PC-9 (cell line): ENCODE measurements around the gene URM1. TPM values are rescaled to one million over a fixed set of nuclear protein-coding genes. Genes with fewer than 3 reads are reported as not detected.
A peak's percentile ranks its signal among the peaks of the same experiment; 100 is the strongest.

ENCODE experiments used
- Bru-seq: library from RNA; stranded (reverse); fragments of 400-500 nt; gene quantifications from one replicate; lab custom pipeline; 2021; lab: Mats Ljungman, UMichigan
- BruChase-seq, 2 experiments: library from RNA; stranded (reverse); fragments of 400-500 nt; gene quantifications; one replicate each; lab custom pipeline; 2021; lab: Mats Ljungman, UMichigan
- BruUV-seq: library from RNA; stranded (reverse); fragments of 400-500 nt; replicated peaks from 2 replicates; lab custom pipeline; 2021; lab: Mats Ljungman, UMichigan
- CTCF ChIA-PET: fragments of 300-600 bp; sonication (Branson Sonifier 250); formaldehyde crosslinking; loops from one replicate; lab custom pipeline; 2022; ENCODE audit warnings: antibody characterized with exemption; lab: Charles Lee
- POLR2A ChIA-PET: fragments of 300-600 bp; sonication (Branson Sonifier 250); formaldehyde crosslinking; loops from one replicate; lab custom pipeline; 2022; ENCODE audit warnings: antibody characterized with exemption; ENCODE audit not compliant: unreplicated experiment; lab: Charles Lee
- DNase-seq, 2 experiments: peaks; one replicate each; pipeline versions ENCODE4 v3.0.0 to v3.0.0-alpha.2; 2015 to 2022; ENCODE audit warnings: mixed read lengths in 1 of 2
- H2AFZ ChIP-seq: fragments of 200-600 bp; sonication (generic); 2 replicates; pipeline ENCODE4 v1.8.1; 2017; ENCODE audit warnings: antibody characterized with exemption
- H3F3A ChIP-seq: fragments of 200-600 bp; sonication (generic); 2 replicates; pipeline ENCODE4 v1.8.1; 2017; ENCODE audit warnings: antibody characterized with exemption, mild to moderate bottlenecking, low read depth; ENCODE audit not compliant: insufficient read depth
- H3K27ac ChIP-seq: fragments of 200-600 bp; sonication (generic); 2 replicates; pipeline ENCODE4 v1.6.1; 2016; ENCODE audit warnings: mixed run types
- H3K27me3 ChIP-seq: fragments of 200-600 bp; sonication (generic); 2 replicates; pipeline ENCODE4 v1.6.1; 2016; ENCODE audit warnings: low read depth, mixed run types; ENCODE audit not compliant: insufficient read depth
- H3K36me3 ChIP-seq: fragments of 200-600 bp; sonication (generic); 2 replicates; pipeline ENCODE4 v1.6.1; 2016; ENCODE audit warnings: low read depth, mixed run types
- H3K4me1 ChIP-seq: fragments of 200-600 bp; sonication (generic); replicated peaks from 2 replicates; pipeline ENCODE4 v1.6.1; 2016; ENCODE audit warnings: mixed run types; ENCODE audit not compliant: insufficient read depth
- H3K4me2 ChIP-seq: fragments of 200-600 bp; sonication (generic); 2 replicates; pipeline ENCODE4 v1.6.1; 2017; ENCODE audit warnings: mixed run types
- H3K4me3 ChIP-seq: fragments of 200-600 bp; sonication (generic); 2 replicates; pipeline ENCODE4 v1.6.1; 2016; ENCODE audit warnings: mixed run types
- H3K79me2 ChIP-seq: fragments of 200-600 bp; sonication (generic); 2 replicates; pipeline ENCODE4 v1.6.1; 2017; ENCODE audit warnings: low read depth, mixed run types
- H3K9me2 ChIP-seq: fragments of 200-600 bp; sonication (generic); 2 replicates; pipeline ENCODE4 v1.8.1; 2017; ENCODE audit warnings: mild to moderate bottlenecking; ENCODE audit not compliant: insufficient read depth
- H3K9me3 ChIP-seq: fragments of 200-600 bp; sonication (generic); 2 replicates; pipeline ENCODE4 v1.8.1; 2016; ENCODE audit warnings: low read depth; ENCODE audit not compliant: insufficient read depth
- H4K20me1 ChIP-seq: fragments of 200-600 bp; sonication (generic); 2 replicates; pipeline ENCODE4 v1.8.1; 2017; ENCODE audit not compliant: insufficient read depth
- CTCF ChIP-seq: fragments of 200-600 bp; sonication (generic); conservative IDR thresholded peaks from 2 replicates; pipeline ENCODE4 v1.6.1; 2017; ENCODE audit warnings: mixed run types, antibody characterized with exemption, mild to moderate bottlenecking, moderate library complexity
- EZH2 ChIP-seq: fragments of 200-600 bp; sonication (generic); IDR thresholded peaks from 2 replicates; pipeline ENCODE4 v1.8.0; 2017; ENCODE audit warnings: antibody characterized with exemption, low read depth
- intact Hi-C: fragments of 100-400 bp; cut with micrococcal nuclease; formaldehyde crosslinking; loops from one replicate; pipeline ENCODE4 v1.10.0; 2022; ENCODE audit not compliant: unreplicated experiment
- long read RNA-seq: library from polyadenylated mRNA; stranded (forward); transcript quantifications from one replicate; pipeline ENCODE4 v2.0.0, GENCODE V29; 2022
- total RNA-seq: library from RNA; stranded (reverse); gene quantifications from 2 replicates; pipeline ENCODE4 v1.2.3, GENCODE V29; 2021

URM1 gene
- total RNA-seq (98.1 and 101 TPM in 2 replicates), Bru-seq, nascent RNA (percentile 74 among the genes with signal in this experiment), BruChase-seq, experiment 1, labeled RNA remaining after a 2-hour chase (percentile 79 among the genes with signal in this experiment), BruChase-seq, experiment 2, labeled RNA remaining after a 6-hour chase (percentile 80 among the genes with signal in this experiment)
- long read RNA-seq, transcript URM1-203 (5 exons, 2,650 nt): major isoform, 141 of 183 reads
- long read RNA-seq, transcript URM1-205 (5 exons, 723 nt): minor isoform, 8 of 183 reads
- long read RNA-seq, partial matches to known transcripts: 20 of 183 reads
- long read RNA-seq, other reads (novel, unspliced or antisense): 12 of 183 reads

DNA sequence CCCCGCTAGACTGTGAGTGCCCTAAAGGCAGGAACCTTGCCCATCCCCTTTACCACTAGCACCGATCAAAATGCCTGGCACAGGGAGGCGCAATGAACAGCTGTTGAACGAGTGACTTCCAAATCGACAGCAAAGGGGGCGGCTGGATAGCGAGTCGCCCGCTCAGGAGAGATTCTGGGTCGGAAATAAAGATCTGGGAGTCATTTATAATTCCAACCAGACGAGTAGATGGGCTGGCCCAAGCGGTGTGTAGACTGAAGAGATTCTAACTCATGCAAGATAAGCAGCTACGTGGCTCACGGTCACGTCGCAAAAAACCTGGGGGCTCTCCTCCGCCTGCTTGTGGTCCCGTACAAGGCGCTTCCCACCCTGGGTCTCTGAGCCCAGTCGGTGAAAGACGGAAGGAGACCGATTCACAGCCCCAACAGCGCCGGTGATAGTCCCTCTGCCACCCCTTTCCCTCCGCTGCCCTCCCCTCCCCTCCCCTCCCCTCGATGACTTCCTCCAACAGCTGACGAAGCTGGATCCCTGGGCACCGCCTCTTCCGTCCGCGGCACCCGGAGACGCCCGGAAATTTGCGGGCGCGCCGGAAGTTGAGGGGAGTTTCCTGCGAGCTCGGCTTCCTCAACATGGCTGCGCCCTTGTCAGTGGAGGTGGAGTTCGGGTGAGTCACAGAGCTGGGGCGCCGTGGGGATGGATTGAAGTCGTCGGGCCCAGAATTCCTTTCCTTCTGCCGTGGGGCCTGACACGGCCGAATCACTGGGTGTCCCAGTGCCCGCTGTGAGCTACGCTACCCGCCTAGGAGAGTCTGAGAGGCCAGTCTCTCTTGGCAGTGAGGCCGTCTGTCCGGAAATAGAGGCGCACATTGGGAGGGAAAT, at the start of gene URM1:
URM1 (plus strand) TSS at position 623 of the 878 bp plus-strand sequence; CDS start at position 630, 7 bp downstream.
- ChIA-PET POLR2A (interaction anchor here (0.5 to 1.3 kb wide), 8 partner anchors 50 to 798 kb away, joined by 3 to 7 read pairs (median 3); partner anchors contain the start of genes CERCAM, GOLGA2, PHYHD1 and SWI5), CTCF (interaction anchor here (0.5 to 1.3 kb wide), 7 partner anchors 9 to 418 kb away, joined by 3 to 6 read pairs (median 3); no protein-coding TSS in a partner anchor)
- Histone ChIP-seq H3K4me2 (peak within 1 kb of the TSS; percentile 96), H4K20me1 (no peaks in the 10 kb centered on the region), H2AFZ (peak within 1 kb of the TSS; percentile 96), H3K4me1 (peaks cover 18% of the 10 kb centered on the region; the same call in 1 of the 2 replicates), H3K9me3 (no peaks in the 10 kb centered on the region), H3F3A (peaks cover 21% of the 10 kb centered on the region), H3K79me2 (peaks cover 41% of the 10 kb centered on the region), H3K36me3 (no peaks in the 10 kb centered on the region; the same call in 1 of the 2 replicates), H3K27ac (peak within 1 kb of the TSS; percentile 54), H3K27me3 (no peaks in the 10 kb centered on the region), H3K9me2 (no peaks in the 10 kb centered on the region), H3K4me3 (peak within 1 kb of the TSS; percentile 66)
- TF ChIP-seq CTCF: no peak
- TF ChIP-seq EZH2: no peak
- peak; percentile 97 for DNase-seq
- TSS peak; percentile 96 for BruUV-seq
- intact Hi-C loops: loop anchor here (2.0 to 5.0 kb wide), 2 partner anchors 50 to 741 kb away; partner anchors contain the start of genes CERCAM, CRAT and PTPA

GRCh38 chr9:128321879-128322403, 49.2 kb upstream of the URM1 start:
- ChIA-PET POLR2A (no interaction called here), CTCF (no interaction called here)
- Histone ChIP-seq H2AFZ (peak overlapping the region; percentile 91), H3K4me2 (peak overlapping the region; percentile 94), H3K27me3 (no peaks in the 10 kb centered on the region), H3K4me3 (peak overlapping the region; percentile 100), H3K79me2 (peaks cover 52% of the 10 kb centered on the region), H3F3A (peaks cover 4% of the 10 kb centered on the region; the same call in 1 of the 2 replicates), H3K36me3 (peaks cover 15% of the 10 kb centered on the region), H3K9me3 (no peaks in the 10 kb centered on the region), H3K9me2 (no peaks in the 10 kb centered on the region), H4K20me1 (no peaks in the 10 kb centered on the region; the same call in 1 of the 2 replicates), H3K4me1 (peaks cover 21% of the 10 kb centered on the region), H3K27ac (peak overlapping the region; percentile 74; the same call in 1 of the 2 replicates)
- intact Hi-C loops: loop anchor here (1.0 to 2.0 kb wide), 4 partner anchors 19 to 45 kb away; partner anchors contain the start of genes GOLGA2, SLC27A4 and SWI5
- TSS peak; percentile 63 for BruUV-seq
- DNase-seq: peak in 1 of 2 experiments; percentile 50
- TF ChIP-seq EZH2 (no peak), CTCF (no peak)
